ENCODE data around the gene SEMA5B. TPM values are rescaled to one million over a fixed set of nuclear protein-coding genes. Genes with fewer than 3 reads are reported as not detected.

SEMA5B gene
- total RNA-seq, 1 experiment from 2014 or later, result 1.0 TPM

DNA sequence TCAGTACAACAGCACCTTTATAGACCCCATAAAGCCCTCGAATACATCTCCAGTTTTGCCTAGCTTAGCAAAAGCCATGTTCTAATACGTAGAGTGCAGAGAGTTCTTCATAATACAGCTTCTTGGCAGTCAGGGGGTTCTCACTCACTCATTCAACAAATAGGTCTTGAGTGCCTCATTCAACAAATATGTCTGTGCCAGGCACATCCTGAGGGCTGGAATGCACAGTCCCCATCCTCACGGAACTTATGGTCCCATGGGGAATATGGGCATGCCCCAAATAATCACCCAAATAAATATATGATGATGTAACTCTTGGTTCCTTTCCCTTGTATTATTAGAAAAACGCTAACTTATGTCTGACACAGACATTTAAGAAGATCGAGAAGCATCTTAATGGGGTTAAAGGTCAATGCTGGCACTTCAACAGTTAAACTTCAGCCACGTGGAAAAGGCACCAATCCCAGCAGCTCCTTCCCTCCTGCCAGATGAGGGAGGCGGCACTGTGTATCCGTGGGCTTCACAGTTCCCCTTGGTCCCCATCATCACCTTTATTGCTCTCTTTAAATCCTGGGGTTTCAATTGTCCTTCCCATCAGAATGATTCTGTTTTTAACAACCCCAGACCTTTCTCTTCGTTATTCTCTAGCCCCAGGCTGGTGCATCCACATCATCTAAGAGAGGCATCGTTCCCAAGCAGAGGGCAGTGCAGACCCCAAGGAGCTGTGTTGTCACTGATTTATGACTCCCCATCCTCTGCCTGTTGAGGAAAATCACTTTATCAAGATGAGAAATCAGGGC lies 18.9 kb upstream of the SEMA5B start:
- H3K4me3 Mint-ChIP-seq (ENCODE audit: unreplicated experiment), result no peak overlapping the region
- peaks cover 6% of the 10 kb centered on the region for H3K4me1 ChIP-seq
- intact Hi-C loops (cut with micrococcal nuclease; ENCODE audit: unreplicated experiment), result no loop called here
- H3K9me3 ChIP-seq, result no peaks in the 10 kb centered on the region
- CTCF ChIA-PET, result no interaction called here
- no peaks in the 10 kb centered on the region for H3K4me1 Mint-ChIP-seq (ENCODE audit: low read depth, unreplicated experiment)
- TF ChIP-seq, protein P1, sequence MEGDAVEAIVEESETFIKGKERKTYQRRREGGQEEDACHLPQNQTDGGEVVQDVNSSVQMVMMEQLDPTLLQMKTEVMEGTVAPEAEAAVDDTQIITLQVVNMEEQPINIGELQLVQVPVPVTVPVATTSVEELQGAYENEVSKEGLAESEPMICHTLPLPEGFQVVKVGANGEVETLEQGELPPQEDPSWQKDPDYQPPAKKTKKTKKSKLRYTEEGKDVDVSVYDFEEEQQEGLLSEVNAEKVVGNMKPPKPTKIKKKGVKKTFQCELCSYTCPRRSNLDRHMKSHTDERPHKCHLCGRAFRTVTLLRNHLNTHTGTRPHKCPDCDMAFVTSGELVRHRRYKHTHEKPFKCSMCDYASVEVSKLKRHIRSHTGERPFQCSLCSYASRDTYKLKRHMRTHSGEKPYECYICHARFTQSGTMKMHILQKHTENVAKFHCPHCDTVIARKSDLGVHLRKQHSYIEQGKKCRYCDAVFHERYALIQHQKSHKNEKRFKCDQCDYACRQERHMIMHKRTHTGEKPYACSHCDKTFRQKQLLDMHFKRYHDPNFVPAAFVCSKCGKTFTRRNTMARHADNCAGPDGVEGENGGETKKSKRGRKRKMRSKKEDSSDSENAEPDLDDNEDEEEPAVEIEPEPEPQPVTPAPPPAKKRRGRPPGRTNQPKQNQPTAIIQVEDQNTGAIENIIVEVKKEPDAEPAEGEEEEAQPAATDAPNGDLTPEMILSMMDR (IDR thresholded peaks at IDR 0.05; ENCODE audit: insufficient read depth in 1 of 2, low read depth in 1 of 2, low read length in 1 of 2, severe bottlenecking in 1 of 2, unreplicated experiment in 1 of 2), result no peak
- no peaks in the 10 kb centered on the region for H3K36me3 Mint-ChIP-seq (ENCODE audit: insufficient read depth, unreplicated experiment)
- BruUV-seq (replicated peaks), result no TSS peak
- no peak overlapping the region for H3K27ac Mint-ChIP-seq (ENCODE audit: unreplicated experiment)
- no peaks in the 10 kb centered on the region for H3K36me3 ChIP-seq (ENCODE audit: control insufficient read depth, insufficient read depth, low read length)
- no peak for DNase-seq
- no peaks in the 10 kb centered on the region for H3K27me3 Mint-ChIP-seq (ENCODE audit: insufficient read depth, unreplicated experiment)
- no peaks in the 10 kb centered on the region for H3K27me3 ChIP-seq (replicated peaks; ENCODE audit: control insufficient read depth, insufficient read depth, low read length)
- POLR2A ChIA-PET, result no interaction called here
- H3K9me3 Mint-ChIP-seq (ENCODE audit: unreplicated experiment), result no peaks in the 10 kb centered on the region
- no peak overlapping the region for H3K4me3 ChIP-seq (ENCODE audit: low read depth, low read length)

DNA sequence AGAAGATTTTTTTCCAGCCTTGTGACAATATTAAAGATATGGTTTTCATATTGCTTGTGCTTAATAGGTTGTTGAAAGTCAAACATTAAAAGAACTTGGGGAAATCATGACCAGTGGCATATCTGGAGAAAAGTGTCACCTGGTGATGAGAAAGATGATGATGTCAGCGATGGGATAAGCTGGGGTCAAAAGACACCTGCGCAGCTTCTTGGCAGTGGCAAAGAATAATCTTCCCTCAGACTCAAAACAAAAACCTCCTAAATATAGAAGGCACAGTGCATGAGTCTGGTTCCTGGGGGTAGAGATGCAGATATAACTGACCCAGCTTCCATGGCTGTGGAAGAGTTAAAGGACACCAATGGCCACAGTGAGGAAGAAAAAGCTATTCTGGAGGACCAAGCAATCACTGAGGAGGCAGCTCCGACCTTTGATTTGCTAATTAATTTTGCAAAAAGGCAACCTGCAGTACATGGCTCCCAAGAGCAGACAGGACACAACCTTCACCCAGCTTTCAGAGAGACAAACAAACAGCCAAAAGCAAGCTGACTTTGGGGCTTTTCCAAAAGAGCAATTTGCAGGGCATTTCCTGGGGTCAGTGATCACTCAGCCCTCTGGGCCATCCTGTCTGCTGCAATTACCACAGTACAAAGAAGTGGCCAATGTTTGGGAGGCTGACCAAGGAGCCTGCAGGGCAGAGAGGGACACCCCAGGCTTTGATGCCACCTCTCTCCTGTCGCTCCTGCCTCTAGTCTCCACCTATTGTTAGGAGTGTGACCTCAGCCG lies 17.6 kb upstream of the SEMA5B start:
- TF ChIP-seq, protein P1 (IDR thresholded peaks at IDR 0.05; ENCODE audit: insufficient read depth in 1 of 2, low read depth in 1 of 2, low read length in 1 of 2, severe bottlenecking in 1 of 2, unreplicated experiment in 1 of 2), result no peak
- Histone ChIP-seq H3K4me1 (no peaks in the 10 kb centered on the region), H3K4me3 (ENCODE audit: low read depth, low read length) (no peak overlapping the region), H3K36me3 (ENCODE audit: control insufficient read depth, insufficient read depth, low read length) (no peaks in the 10 kb centered on the region), H3K27me3 (replicated peaks; ENCODE audit: control insufficient read depth, insufficient read depth, low read length) (no peaks in the 10 kb centered on the region), H3K9me3 (no peaks in the 10 kb centered on the region)
- Mint-ChIP-seq H3K27ac (ENCODE audit: unreplicated experiment) (no peak overlapping the region), H3K36me3 (ENCODE audit: insufficient read depth, unreplicated experiment) (no peaks in the 10 kb centered on the region), H3K27me3 (ENCODE audit: insufficient read depth, unreplicated experiment) (no peaks in the 10 kb centered on the region), H3K4me3 (ENCODE audit: unreplicated experiment) (no peak overlapping the region), H3K9me3 (ENCODE audit: unreplicated experiment) (no peaks in the 10 kb centered on the region), H3K4me1 (ENCODE audit: low read depth, unreplicated experiment) (peaks cover 6% of the 10 kb centered on the region)
- POLR2A ChIA-PET, result no interaction called here
- BruUV-seq (replicated peaks), result no TSS peak
- intact Hi-C loops (cut with micrococcal nuclease; ENCODE audit: unreplicated experiment), result no loop called here
- no peak for DNase-seq
- CTCF ChIA-PET, result no interaction called here

DNA sequence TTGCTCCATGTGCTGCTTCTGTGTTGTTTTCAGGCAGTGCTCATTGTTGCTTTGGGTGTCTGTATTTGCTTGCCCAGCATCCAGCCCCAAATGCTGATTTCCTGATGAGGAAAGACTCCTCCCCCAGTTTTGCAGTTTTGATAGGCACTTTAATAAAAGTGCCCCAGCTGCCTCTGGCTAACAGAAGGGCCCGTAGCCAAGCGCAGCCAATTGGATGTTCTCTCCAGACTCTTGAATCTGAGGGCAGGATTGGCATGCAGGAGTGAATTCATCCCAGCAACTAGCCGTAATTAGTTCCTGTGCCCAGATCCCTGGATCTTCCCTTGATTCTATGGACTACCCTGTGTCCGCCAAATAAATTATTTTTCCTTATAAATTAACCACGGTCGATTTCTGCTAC lies 14.8 kb upstream of the SEMA5B start:
- peaks cover 8% of the 10 kb centered on the region; the same call in 1 of the 2 replicates for H3K4me1 ChIP-seq
- H3K36me3 ChIP-seq (ENCODE audit: control insufficient read depth, insufficient read depth, low read length), result no peaks in the 10 kb centered on the region
- H3K27me3 Mint-ChIP-seq (ENCODE audit: insufficient read depth, unreplicated experiment), result no peaks in the 10 kb centered on the region
- H3K27ac Mint-ChIP-seq (ENCODE audit: unreplicated experiment), result no peak overlapping the region
- intact Hi-C loops (cut with micrococcal nuclease; ENCODE audit: unreplicated experiment), result no loop called here
- no peaks in the 10 kb centered on the region for H3K27me3 ChIP-seq (replicated peaks; ENCODE audit: control insufficient read depth, insufficient read depth, low read length)
- POLR2A ChIA-PET, result no interaction called here
- DNase-seq, result no peak
- no TSS peak for BruUV-seq (replicated peaks)
- no peak overlapping the region for H3K4me3 Mint-ChIP-seq (ENCODE audit: unreplicated experiment)
- no peak overlapping the region for H3K4me3 ChIP-seq (ENCODE audit: low read depth, low read length)
- no peaks in the 10 kb centered on the region for H3K9me3 Mint-ChIP-seq (ENCODE audit: unreplicated experiment)
- CTCF ChIA-PET, result no interaction called here
- no peaks in the 10 kb centered on the region for H3K36me3 Mint-ChIP-seq (ENCODE audit: insufficient read depth, unreplicated experiment)
- peaks cover 30% of the 10 kb centered on the region for H3K4me1 Mint-ChIP-seq (ENCODE audit: low read depth, unreplicated experiment)
- no peaks in the 10 kb centered on the region for H3K9me3 ChIP-seq
- TF ChIP-seq, protein P1 (IDR thresholded peaks at IDR 0.05; ENCODE audit: insufficient read depth in 1 of 2, low read depth in 1 of 2, low read length in 1 of 2, severe bottlenecking in 1 of 2, unreplicated experiment in 1 of 2), result no peak

Measured in Caco-2 (cell line).